Measurements from ENCODE around the gene FOXL1.

The FOXL1 gene

GRCh38 chr16:86554917-86555703, 23.2 kb upstream of the FOXL1 start, which contains the start of gene MTHFSD:
Gene MTHFSD, minus strand, starts transcription at chr16:86555235. Its CDS starts 51 bp downstream, at chr16:86555184.
- TF ChIP-seq EZH2phosphoT487 (conservative IDR thresholded peaks at IDR 0.05; ENCODE audit: low read length) = no peak
- H3K36me3 ChIP-seq (ENCODE audit: low read length) = no peaks in the 10 kb centered on the region
- peak within 1 kb of the TSS; percentile 70 for H3K4me3 ChIP-seq (ENCODE audit: insufficient read depth, low read length, poor library complexity, severe bottlenecking)
- H3K27ac ChIP-seq (ENCODE audit: low read depth, low read length) = peak within 1 kb of the TSS; percentile 5
- peaks cover 3% of the 10 kb centered on the region; the same call in 1 of the 2 replicates for H3K79me2 ChIP-seq (ENCODE audit: insufficient read depth, low read length)
- H3K27me3 ChIP-seq (ENCODE audit: low read length) = no peaks in the 10 kb centered on the region
- H3K4me2 ChIP-seq (ENCODE audit: low read depth, low read length, poor library complexity, severe bottlenecking) = peak within 1 kb of the TSS; percentile 68
- no peaks in the 10 kb centered on the region for H3F3A ChIP-seq (ENCODE audit: insufficient read depth)
- H3K9ac ChIP-seq (ENCODE audit: low read length) = peak within 1 kb of the TSS; percentile 80
- no peaks in the 10 kb centered on the region for H3K9me3 ChIP-seq (ENCODE audit: insufficient read depth, low read length)
- no peaks in the 10 kb centered on the region for H4K20me1 ChIP-seq (ENCODE audit: low read depth, low read length)
- peak within 1 kb of the TSS; percentile 75 for H2AFZ ChIP-seq (ENCODE audit: low read depth, low read length, severe bottlenecking)
- H3K9me2 ChIP-seq (replicated peaks; ENCODE audit: insufficient read depth, low read length) = no peaks in the 10 kb centered on the region

- no peaks in the 10 kb centered on the region for H3K27me3 ChIP-seq (ENCODE audit: low read length)
- no peaks in the 10 kb centered on the region for H3K9me3 ChIP-seq (ENCODE audit: insufficient read depth, low read length)
- H3K4me2 ChIP-seq (ENCODE audit: low read depth, low read length, poor library complexity, severe bottlenecking) = peak overlapping the region; percentile 68
- H3K9ac ChIP-seq (ENCODE audit: low read length) = peak overlapping the region; percentile 80
- no peaks in the 10 kb centered on the region for H3F3A ChIP-seq (ENCODE audit: insufficient read depth)
- H3K27ac ChIP-seq (ENCODE audit: low read depth, low read length) = no peak overlapping the region
- H3K36me3 ChIP-seq (ENCODE audit: low read length) = no peaks in the 10 kb centered on the region
- H3K79me2 ChIP-seq (ENCODE audit: insufficient read depth, low read length) = peaks cover 3% of the 10 kb centered on the region; the same call in 1 of the 2 replicates
- H3K9me2 ChIP-seq (replicated peaks; ENCODE audit: insufficient read depth, low read length) = no peaks in the 10 kb centered on the region
- no peak for TF ChIP-seq EZH2phosphoT487 (conservative IDR thresholded peaks at IDR 0.05; ENCODE audit: low read length)
- no peak for TF ChIP-seq CTCF (IDR thresholded peaks at IDR 0.05; ENCODE audit: insufficient read depth, low read length, poor library complexity, severe bottlenecking)
- H3K4me3 ChIP-seq (ENCODE audit: insufficient read depth, low read length, poor library complexity, severe bottlenecking) = peak overlapping the region; percentile 70
- peak overlapping the region; percentile 75 for H2AFZ ChIP-seq (ENCODE audit: low read depth, low read length, severe bottlenecking)
- H4K20me1 ChIP-seq (ENCODE audit: low read depth, low read length) = no peaks in the 10 kb centered on the region
Observed at GRCh38 chr16:86555704-86556075, 22.7 kb upstream of the FOXL1 start.

GRCh38 chr16:86556576-86556975, 21.8 kb upstream of the FOXL1 start:
- H3K4me2 ChIP-seq (ENCODE audit: low read depth, low read length, poor library complexity, severe bottlenecking) = no peak overlapping the region
- H2AFZ ChIP-seq (ENCODE audit: low read depth, low read length, severe bottlenecking) = no peak overlapping the region
- no peak overlapping the region for H3K9ac ChIP-seq (ENCODE audit: low read length)
- H3K79me2 ChIP-seq (ENCODE audit: insufficient read depth, low read length) = peaks cover 3% of the 10 kb centered on the region; the same call in 1 of the 2 replicates
- no peak overlapping the region for H3K27ac ChIP-seq (ENCODE audit: low read depth, low read length)
- no peaks in the 10 kb centered on the region for H3K9me3 ChIP-seq (ENCODE audit: insufficient read depth, low read length)
- no peaks in the 10 kb centered on the region for H3K27me3 ChIP-seq (ENCODE audit: low read length)
- no peaks in the 10 kb centered on the region for H3K36me3 ChIP-seq (ENCODE audit: low read length)
- TF ChIP-seq CTCF (IDR thresholded peaks at IDR 0.05; ENCODE audit: insufficient read depth, low read length, poor library complexity, severe bottlenecking) (no peak), EZH2phosphoT487 (conservative IDR thresholded peaks at IDR 0.05; ENCODE audit: low read length) (no peak)
- no peaks in the 10 kb centered on the region for H4K20me1 ChIP-seq (ENCODE audit: low read depth, low read length)
- no peaks in the 10 kb centered on the region for H3K9me2 ChIP-seq (replicated peaks; ENCODE audit: insufficient read depth, low read length)
- no peak overlapping the region for H3K4me3 ChIP-seq (ENCODE audit: insufficient read depth, low read length, poor library complexity, severe bottlenecking)
- H3F3A ChIP-seq (ENCODE audit: insufficient read depth) = no peaks in the 10 kb centered on the region

GRCh38 chr16:86557587-86557986, 20.8 kb upstream of the FOXL1 start:
- Histone ChIP-seq H3K79me2 (ENCODE audit: insufficient read depth, low read length) (peaks cover 3% of the 10 kb centered on the region; the same call in 1 of the 2 replicates), H3K9ac (ENCODE audit: low read length) (no peak overlapping the region), H3K4me2 (ENCODE audit: low read depth, low read length, poor library complexity, severe bottlenecking) (no peak overlapping the region), H2AFZ (ENCODE audit: low read depth, low read length, severe bottlenecking) (no peak overlapping the region), H3K9me3 (ENCODE audit: insufficient read depth, low read length) (no peaks in the 10 kb centered on the region), H3K36me3 (ENCODE audit: low read length) (no peaks in the 10 kb centered on the region), H4K20me1 (ENCODE audit: low read depth, low read length) (no peaks in the 10 kb centered on the region), H3K9me2 (replicated peaks; ENCODE audit: insufficient read depth, low read length) (no peaks in the 10 kb centered on the region), H3K4me3 (ENCODE audit: insufficient read depth, low read length, poor library complexity, severe bottlenecking) (no peak overlapping the region), H3K27ac (ENCODE audit: low read depth, low read length) (no peak overlapping the region), H3K27me3 (ENCODE audit: low read length) (no peaks in the 10 kb centered on the region), H3F3A (ENCODE audit: insufficient read depth) (no peaks in the 10 kb centered on the region)
- no peak for TF ChIP-seq CTCF (IDR thresholded peaks at IDR 0.05; ENCODE audit: insufficient read depth, low read length, poor library complexity, severe bottlenecking)
- TF ChIP-seq EZH2phosphoT487 (conservative IDR thresholded peaks at IDR 0.05; ENCODE audit: low read length) = no peak
